HUES48 (cell line): ENCODE measurements around the gene SUMO2.
A peak's percentile ranks its signal among the peaks of the same experiment; 100 is the strongest.
"Not testable (repeated sequence)": the region's sequence is repeated elsewhere in the genome, so short reads cannot be mapped to it uniquely, and the experiment has no call there.

Source experiments
- H3K27ac ChIP-seq: one replicate; pipeline ENCODE4 v1.7.0; 2013; ENCODE audit warnings: low read depth, low read length, inconsistent platforms
- H3K27me3 ChIP-seq: 2 replicates; pipeline ENCODE4 v1.6.1; 2013; ENCODE audit warnings: mild to moderate bottlenecking, low read length; ENCODE audit not compliant: control insufficient read depth, insufficient read depth
- H3K36me3 ChIP-seq: 2 replicates; pipeline ENCODE4 v1.6.1; 2013; ENCODE audit warnings: low read length; ENCODE audit not compliant: control insufficient read depth, insufficient read depth
- H3K4me1 ChIP-seq: 2 replicates; pipeline ENCODE4 v1.6.1; 2013; ENCODE audit warnings: mild to moderate bottlenecking, low read length; ENCODE audit not compliant: control insufficient read depth, insufficient read depth
- H3K4me3 ChIP-seq: 2 replicates; pipeline ENCODE4 v1.5.1; 2013; ENCODE audit warnings: mild to moderate bottlenecking, low read depth, low read length
- H3K9ac ChIP-seq: 2 replicates; pipeline ENCODE4 v1.6.1; 2013; ENCODE audit warnings: mild to moderate bottlenecking, low read depth, low read length, moderate library complexity
- H3K9me3 ChIP-seq: 2 replicates; pipeline ENCODE4 v1.6.1; 2013; ENCODE audit warnings: low read length; ENCODE audit not compliant: control insufficient read depth, insufficient read depth

The SUMO2 gene

GRCh38 chr17:75158480-75158879, 24.3 kb downstream of the SUMO2 start:
- H3K27me3 ChIP-seq, H3K9me3 ChIP-seq, H3K36me3 ChIP-seq, H3K9ac ChIP-seq, H3K27ac ChIP-seq, H3K4me3 ChIP-seq: not testable (repeated sequence)
- H3K4me1 ChIP-seq, result peaks cover 11% of the 10 kb centered on the region

DNA sequence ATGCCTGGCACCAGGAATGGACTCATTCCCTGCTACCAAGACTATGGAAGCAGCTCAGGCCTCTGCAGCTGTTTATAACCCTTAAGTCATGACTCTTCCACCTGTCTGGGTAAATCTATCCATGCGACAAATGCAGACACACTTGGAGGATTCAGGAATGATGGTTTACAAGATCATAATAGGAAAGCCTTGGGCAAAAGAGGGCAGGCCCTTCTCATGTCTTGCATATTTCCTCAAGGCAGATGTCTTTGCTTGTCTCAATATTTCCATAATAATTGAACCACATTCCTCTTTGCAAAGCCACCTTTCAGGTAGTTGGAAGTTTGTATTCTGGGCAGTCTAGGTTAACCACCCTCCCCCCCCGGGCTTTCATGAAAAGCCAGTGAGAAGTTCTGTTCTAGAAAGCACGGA, 27.6 kb downstream of the SUMO2 start:
- Histone ChIP-seq H3K27ac (peak overlapping the region; percentile 94), H3K4me1 (peaks cover 17% of the 10 kb centered on the region), H3K9ac (peak overlapping the region; percentile 26; the same call in 1 of the 2 replicates), H3K9me3 (no peaks in the 10 kb centered on the region), H3K27me3 (no peaks in the 10 kb centered on the region), H3K36me3 (no peaks in the 10 kb centered on the region), H3K4me3 (peak overlapping the region; percentile 73)

DNA sequence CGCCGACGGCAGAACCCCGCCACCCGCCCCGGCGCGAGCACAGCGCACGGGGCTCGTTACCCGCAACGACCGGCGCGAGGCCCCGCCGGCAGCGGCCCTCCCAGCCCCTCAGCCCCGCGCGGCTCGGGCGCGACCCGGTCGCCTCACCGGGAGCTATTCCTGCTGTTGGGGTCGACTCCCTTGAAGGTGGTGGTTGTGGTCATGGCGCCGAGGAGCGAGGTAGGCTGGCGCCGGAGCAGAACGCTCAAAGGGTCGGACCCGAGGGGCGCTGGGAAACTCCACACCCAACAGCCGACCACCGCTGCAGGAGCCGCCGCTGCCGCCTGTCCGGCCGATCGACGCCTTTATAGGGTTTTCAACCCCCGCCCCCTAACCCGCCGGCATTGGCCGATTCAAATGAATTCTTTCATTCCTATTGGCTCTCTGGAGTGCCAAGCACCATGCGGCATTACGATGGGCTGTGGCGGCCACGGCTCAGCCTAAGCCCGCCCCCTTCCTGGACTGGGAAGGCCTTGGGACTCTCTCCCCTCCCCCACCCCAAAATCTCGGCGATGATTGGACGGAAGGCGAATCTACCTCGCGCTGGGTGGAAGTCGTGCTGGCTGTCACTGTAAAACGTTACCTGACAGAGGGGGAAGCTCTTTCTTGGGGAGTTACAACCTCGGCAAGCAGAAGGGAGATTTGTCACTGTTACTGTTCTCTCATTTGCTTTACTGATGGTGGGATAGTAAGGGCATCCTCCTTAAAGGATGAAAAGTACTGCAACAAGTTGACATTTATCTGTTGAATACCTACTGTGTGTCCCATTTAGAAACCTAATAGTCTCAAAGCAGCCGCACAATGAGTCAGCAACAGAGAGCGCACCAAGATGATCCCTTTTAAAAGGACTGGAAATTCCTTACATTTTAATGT, 28.3 kb downstream of the SUMO2 start, which contains the start of gene JPT1:
TSS of gene JPT1 (minus strand) at position 318 of the 912 bp plus-strand sequence. CDS start at position 203, 115 bp downstream.
- H3K4me1 ChIP-seq, result peaks cover 17% of the 10 kb centered on the region
- H3K27me3 ChIP-seq, result no peaks in the 10 kb centered on the region
- H3K9me3 ChIP-seq, result no peaks in the 10 kb centered on the region
- H3K27ac ChIP-seq, result peak within 1 kb of the TSS; percentile 94
- H3K36me3 ChIP-seq, result peaks cover 6% of the 10 kb centered on the region; the same call in 1 of the 2 replicates
- peak within 1 kb of the TSS; percentile 94 for H3K9ac ChIP-seq
- H3K4me3 ChIP-seq, result peak within 1 kb of the TSS; percentile 73

GRCh38 chr17:75153780-75154194, 29.0 kb downstream of the SUMO2 start:
- H3K4me3 ChIP-seq, result peak overlapping the region; percentile 73
- peaks cover 17% of the 10 kb centered on the region for H3K4me1 ChIP-seq
- H3K27me3 ChIP-seq, result no peaks in the 10 kb centered on the region
- H3K27ac ChIP-seq, result peak overlapping the region; percentile 72
- H3K36me3 ChIP-seq, result peaks cover 9% of the 10 kb centered on the region
- no peaks in the 10 kb centered on the region for H3K9me3 ChIP-seq
- peak overlapping the region; percentile 94 for H3K9ac ChIP-seq

DNA sequence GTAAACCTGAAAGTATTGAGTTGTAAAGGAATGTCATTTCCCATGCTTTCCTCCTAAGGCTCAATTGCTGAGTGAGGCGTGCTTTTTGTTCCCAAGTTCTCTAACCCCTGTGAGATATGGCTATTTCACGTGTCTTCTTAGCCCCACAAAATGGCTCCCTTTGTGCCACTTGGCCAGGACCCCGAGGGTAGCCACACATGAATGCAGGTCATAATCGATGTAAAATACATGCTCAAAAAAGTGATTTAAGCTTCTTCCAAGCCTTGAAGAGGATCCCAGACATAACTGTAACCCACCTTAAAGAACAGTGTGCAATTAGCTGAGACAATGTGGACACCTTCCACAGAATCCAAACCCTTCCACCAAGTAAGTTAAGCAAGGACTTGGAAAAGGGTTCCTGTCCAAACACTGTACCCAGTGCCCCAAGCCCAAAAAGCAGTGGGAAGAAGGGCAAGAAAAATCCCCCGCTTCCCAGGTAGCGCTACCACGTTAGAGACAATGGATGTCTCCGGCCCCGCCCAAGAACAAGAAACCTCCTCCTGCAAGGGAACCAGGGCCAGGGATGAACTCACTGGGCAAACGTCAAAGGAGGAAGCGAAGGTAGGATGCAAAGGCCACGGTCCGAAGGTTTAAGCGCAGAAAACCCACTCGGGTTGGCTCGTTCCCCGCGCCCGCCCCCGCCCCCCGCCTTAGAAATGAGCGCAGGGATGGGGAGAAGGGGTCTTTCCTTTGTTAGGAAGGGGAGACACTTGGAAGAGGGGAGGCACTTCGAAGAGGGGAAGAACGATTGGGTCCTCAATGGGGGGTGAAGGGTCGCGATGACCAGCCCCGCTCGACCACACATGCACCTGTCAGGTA, 29.6 kb downstream of the SUMO2 start:
- peaks cover 15% of the 10 kb centered on the region for H3K36me3 ChIP-seq

GRCh38 chr17:75152523-75152921, 30.2 kb downstream of the SUMO2 start:
- Histone ChIP-seq H3K9me3 (no peaks in the 10 kb centered on the region), H3K9ac (peak overlapping the region; percentile 76), H3K4me1 (peaks cover 17% of the 10 kb centered on the region), H3K27me3 (no peaks in the 10 kb centered on the region), H3K4me3 (peak overlapping the region; percentile 73), H3K27ac (peak overlapping the region; percentile 72), H3K36me3 (peaks cover 22% of the 10 kb centered on the region)

More for the DNA sequence above, 29.6 kb downstream of the SUMO2 start:
- Histone ChIP-seq H3K9ac (peak overlapping the region; percentile 94), H3K4me3 (peak overlapping the region; percentile 73), H3K27me3 (no peaks in the 10 kb centered on the region), H3K4me1 (peaks cover 17% of the 10 kb centered on the region), H3K27ac (peak overlapping the region; percentile 72), H3K9me3 (no peaks in the 10 kb centered on the region)

GRCh38 chr17:75151930-75152329, 30.8 kb downstream of the SUMO2 start:
- Histone ChIP-seq H3K9ac (peak overlapping the region; percentile 76; the same call in 1 of the 2 replicates), H3K36me3 (peaks cover 28% of the 10 kb centered on the region), H3K4me3 (peak overlapping the region; percentile 73), H3K27me3 (no peaks in the 10 kb centered on the region), H3K9me3 (no peaks in the 10 kb centered on the region), H3K4me1 (peaks cover 17% of the 10 kb centered on the region), H3K27ac (peak overlapping the region; percentile 72)

DNA sequence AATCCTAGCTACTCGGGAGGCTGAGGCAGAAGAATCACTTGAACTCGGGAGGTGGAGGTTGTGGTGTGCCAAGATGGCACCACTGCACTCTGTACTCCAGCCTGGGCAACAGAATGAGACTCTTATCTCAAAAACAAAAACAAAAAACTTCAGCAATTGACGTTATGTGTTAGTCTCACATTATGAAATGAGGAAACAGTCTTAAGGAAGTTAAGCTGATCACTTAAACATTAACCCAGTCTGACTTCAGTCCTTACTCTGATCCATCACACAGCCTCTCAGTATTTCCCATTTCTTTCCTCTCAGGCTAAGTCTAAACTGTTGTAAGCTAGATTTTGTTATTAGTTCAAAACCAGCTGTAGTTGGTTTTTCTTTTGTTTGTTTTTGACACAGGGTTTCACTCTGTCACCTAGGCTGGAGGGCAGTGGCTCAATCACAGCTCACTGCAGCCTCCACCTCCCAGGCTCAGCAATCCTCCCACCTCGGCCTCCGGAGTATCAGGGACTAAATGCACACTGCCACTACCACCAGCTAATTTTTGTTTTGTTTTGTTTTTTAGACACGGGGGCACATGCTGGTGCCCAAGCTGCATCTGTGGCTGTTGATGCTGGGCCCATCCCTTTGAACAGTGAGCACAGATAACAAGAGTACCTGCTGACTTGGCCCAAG, 34.7 kb downstream of the SUMO2 start:
- no peak overlapping the region for H3K9ac ChIP-seq
- no peaks in the 10 kb centered on the region for H3K27me3 ChIP-seq
- H3K4me1 ChIP-seq, result peaks cover 6% of the 10 kb centered on the region; the same call in 1 of the 2 replicates
- no peak overlapping the region for H3K27ac ChIP-seq
- H3K36me3 ChIP-seq, result peaks cover 67% of the 10 kb centered on the region
- H3K4me3 ChIP-seq, result no peak overlapping the region
- H3K9me3 ChIP-seq, result no peaks in the 10 kb centered on the region

DNA sequence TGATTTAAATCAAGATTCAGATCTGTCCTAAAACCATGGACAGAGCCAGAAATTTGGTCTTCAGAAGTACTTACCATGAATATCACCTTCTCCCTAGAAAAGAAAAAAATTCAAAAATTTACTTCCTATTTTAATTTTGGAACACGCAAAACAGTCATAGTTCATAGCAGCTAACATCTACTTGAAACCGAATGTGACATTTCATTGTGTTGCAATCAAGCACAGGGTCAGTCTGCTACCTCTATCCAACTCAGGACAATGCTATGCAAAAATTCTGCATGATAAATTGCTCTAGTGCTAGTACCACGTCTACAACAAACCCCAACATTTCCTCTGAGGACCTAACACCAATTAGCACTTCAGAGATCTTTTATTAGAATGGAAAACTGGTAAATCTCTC, 36.2 kb downstream of the SUMO2 start:
- H3K9ac ChIP-seq, result no peak overlapping the region
- H3K9me3 ChIP-seq, result no peaks in the 10 kb centered on the region
- peaks cover 79% of the 10 kb centered on the region for H3K36me3 ChIP-seq
- H3K4me3 ChIP-seq, result no peak overlapping the region
- H3K4me1 ChIP-seq, result no peaks in the 10 kb centered on the region
- H3K27ac ChIP-seq, result no peak overlapping the region
- no peaks in the 10 kb centered on the region for H3K27me3 ChIP-seq

- Histone ChIP-seq H3K36me3 (peaks cover 94% of the 10 kb centered on the region), H3K27me3 (no peaks in the 10 kb centered on the region)
Observed at GRCh38 chr17:75144816-75145512, 37.8 kb downstream of the SUMO2 start.

More at GRCh38 chr17:75144816-75145512, 37.8 kb downstream of the SUMO2 start:
- Histone ChIP-seq H3K4me3 (no peak overlapping the region), H3K4me1 (no peaks in the 10 kb centered on the region), H3K27ac (no peak overlapping the region), H3K9me3 (no peaks in the 10 kb centered on the region), H3K9ac (no peak overlapping the region)
